ENCODE results near the gene SRD5A3.

The SRD5A3 gene

GRCh38 chr4:55318175-55319129, 27.6 kb upstream of the SRD5A3 start:
- Histone ChIP-seq H3K14ac (ENCODE audit: low read length) (no peak overlapping the region), H3K18ac (ENCODE audit: low read length) (no peak overlapping the region), H2AFZ (ENCODE audit: low read length) (peak overlapping the region; percentile 11), H2BK12ac (ENCODE audit: low read length) (no peak overlapping the region), H2BK120ac (ENCODE audit: low read depth, low read length) (no peak overlapping the region), H4K8ac (ENCODE audit: low read depth, low read length) (no peak overlapping the region), H3K4me1 (ENCODE audit: control insufficient read depth in 2 of 2, insufficient read depth in 1 of 2, low read depth in 1 of 2, low read length in 2 of 2) (no peaks in the 10 kb centered on the region), H3K9ac (ENCODE audit: low read depth, low read length, poor library complexity) (no peak overlapping the region), H3K4ac (ENCODE audit: low read length) (no peak overlapping the region), H3K4me3 (ENCODE audit: low read length in 2 of 2) (no peak overlapping the region), H4K91ac (ENCODE audit: low read depth, low read length, poor library complexity) (no peak overlapping the region), H2AK5ac (ENCODE audit: low read depth, low read length) (no peak overlapping the region), H3K36me3 (replicated peaks in 1 of 2; ENCODE audit: control insufficient read depth in 2 of 2, insufficient read depth in 2 of 2, low read length in 2 of 2) (no peaks in the 10 kb centered on the region), H2BK15ac (ENCODE audit: low read length) (no peak overlapping the region), H3K23ac (ENCODE audit: low read depth, low read length, poor library complexity) (no peak overlapping the region), H3K27me3 (ENCODE audit: control insufficient read depth in 3 of 3, insufficient read depth in 3 of 3, low read depth in 1 of 3, low read length in 3 of 3) (no peaks in the 10 kb centered on the region), H3K27ac (replicated peaks; ENCODE audit: low read length) (no peak overlapping the region), H3K4me2 (ENCODE audit: insufficient read depth, low read length, poor library complexity, severe bottlenecking) (no peak overlapping the region), H3K9me3 (replicated peaks in 1 of 2; ENCODE audit: control insufficient read depth in 2 of 2, insufficient read depth in 1 of 2, low read depth in 1 of 2, low read length in 2 of 2) (no peaks in the 10 kb centered on the region), H3K79me1 (ENCODE audit: low read depth, low read length) (no peaks in the 10 kb centered on the region), H2BK5ac (ENCODE audit: low read length) (no peak overlapping the region)
- DNase-seq (ENCODE audit: low spot score): no peak
- WGBS, 2 donors (ENCODE audit: extremely low coverage in 2 of 2, insufficient read length in 2 of 2, insufficient replicate concordance in 1 of 2): no CpG with 5 or more reads among the region's 5 CpGs

- no CpG with 5 or more reads among the region's 8 CpGs for WGBS, 2 donors (ENCODE audit: extremely low coverage in 2 of 2, insufficient read length in 2 of 2, insufficient replicate concordance in 1 of 2)
- no peak overlapping the region for H3K23ac ChIP-seq (ENCODE audit: low read depth, low read length, poor library complexity)
- H3K4ac ChIP-seq (ENCODE audit: low read length): no peak overlapping the region
- no peak overlapping the region for H3K9ac ChIP-seq (ENCODE audit: low read depth, low read length, poor library complexity)
- H3K4me1 ChIP-seq (ENCODE audit: control insufficient read depth in 2 of 2, insufficient read depth in 1 of 2, low read depth in 1 of 2, low read length in 2 of 2): no peaks in the 10 kb centered on the region
- peak; percentile 77 for DNase-seq (ENCODE audit: low spot score)
- H2BK5ac ChIP-seq (ENCODE audit: low read length): no peak overlapping the region
- no peak overlapping the region for H2AK5ac ChIP-seq (ENCODE audit: low read depth, low read length)
- H3K79me1 ChIP-seq (ENCODE audit: low read depth, low read length): no peaks in the 10 kb centered on the region
- no peak overlapping the region for H3K14ac ChIP-seq (ENCODE audit: low read length)
- peaks cover 0 to 3% (median 0%) of the 10 kb centered on the region in 3 experiments for H3K27me3 ChIP-seq (ENCODE audit: control insufficient read depth in 3 of 3, insufficient read depth in 3 of 3, low read depth in 1 of 3, low read length in 3 of 3)
- no peak overlapping the region for H2BK12ac ChIP-seq (ENCODE audit: low read length)
- H3K18ac ChIP-seq (ENCODE audit: low read length): no peak overlapping the region
- H3K9me3 ChIP-seq (replicated peaks in 1 of 2; ENCODE audit: control insufficient read depth in 2 of 2, insufficient read depth in 1 of 2, low read depth in 1 of 2, low read length in 2 of 2): no peaks in the 10 kb centered on the region
- H4K8ac ChIP-seq (ENCODE audit: low read depth, low read length): no peak overlapping the region
- H2AFZ ChIP-seq (ENCODE audit: low read length): no peak overlapping the region
- no peak overlapping the region for H3K27ac ChIP-seq (replicated peaks; ENCODE audit: low read length)
- H4K91ac ChIP-seq (ENCODE audit: low read depth, low read length, poor library complexity): no peak overlapping the region
- H2BK15ac ChIP-seq (ENCODE audit: low read length): no peak overlapping the region
- H3K36me3 ChIP-seq (replicated peaks in 1 of 2; ENCODE audit: control insufficient read depth in 2 of 2, insufficient read depth in 2 of 2, low read length in 2 of 2): no peaks in the 10 kb centered on the region
- no peak overlapping the region for H3K4me2 ChIP-seq (ENCODE audit: insufficient read depth, low read length, poor library complexity, severe bottlenecking)
- H2BK120ac ChIP-seq (ENCODE audit: low read depth, low read length): no peak overlapping the region
- H3K4me3 ChIP-seq (ENCODE audit: low read length in 2 of 2): no peak overlapping the region
These were observed 24.3 kb upstream of the SRD5A3 start for GRCh38 chr4:55321707-55322264.

- Histone ChIP-seq H2BK15ac (ENCODE audit: low read length) (no peak overlapping the region), H3K4me3 (ENCODE audit: low read length in 2 of 2) (no peak overlapping the region), H2BK120ac (ENCODE audit: low read depth, low read length) (no peak overlapping the region), H3K79me1 (ENCODE audit: low read depth, low read length) (no peaks in the 10 kb centered on the region), H4K8ac (ENCODE audit: low read depth, low read length) (no peak overlapping the region), H3K27ac (replicated peaks; ENCODE audit: low read length) (no peak overlapping the region), H3K36me3 (replicated peaks in 1 of 2; ENCODE audit: control insufficient read depth in 2 of 2, insufficient read depth in 2 of 2, low read length in 2 of 2) (no peaks in the 10 kb centered on the region), H3K14ac (ENCODE audit: low read length) (no peak overlapping the region), H3K18ac (ENCODE audit: low read length) (no peak overlapping the region), H2AK5ac (ENCODE audit: low read depth, low read length) (no peak overlapping the region), H3K27me3 (ENCODE audit: control insufficient read depth in 3 of 3, insufficient read depth in 3 of 3, low read depth in 1 of 3, low read length in 3 of 3) (peaks cover 0 to 3% (median 0%) of the 10 kb centered on the region in 3 experiments), H3K4ac (ENCODE audit: low read length) (no peak overlapping the region), H2BK5ac (ENCODE audit: low read length) (no peak overlapping the region), H4K91ac (ENCODE audit: low read depth, low read length, poor library complexity) (no peak overlapping the region), H3K23ac (ENCODE audit: low read depth, low read length, poor library complexity) (no peak overlapping the region), H2BK12ac (ENCODE audit: low read length) (no peak overlapping the region), H3K9me3 (replicated peaks in 1 of 2; ENCODE audit: control insufficient read depth in 2 of 2, insufficient read depth in 1 of 2, low read depth in 1 of 2, low read length in 2 of 2) (no peaks in the 10 kb centered on the region), H3K4me1 (ENCODE audit: control insufficient read depth in 2 of 2, insufficient read depth in 1 of 2, low read depth in 1 of 2, low read length in 2 of 2) (no peaks in the 10 kb centered on the region), H3K9ac (ENCODE audit: low read depth, low read length, poor library complexity) (no peak overlapping the region), H3K4me2 (ENCODE audit: insufficient read depth, low read length, poor library complexity, severe bottlenecking) (no peak overlapping the region), H2AFZ (ENCODE audit: low read length) (no peak overlapping the region)
- no peak for DNase-seq (ENCODE audit: low spot score)
These were observed 22.7 kb upstream of the SRD5A3 start for GRCh38 chr4:55323375-55323774.

GRCh38 chr4:55326629-55327028, 19.4 kb upstream of the SRD5A3 start:
- no peaks in the 10 kb centered on the region for H3K4me1 ChIP-seq (ENCODE audit: control insufficient read depth in 2 of 2, insufficient read depth in 1 of 2, low read depth in 1 of 2, low read length in 2 of 2)
- no peak overlapping the region for H3K4me3 ChIP-seq (ENCODE audit: low read length in 2 of 2)
- H3K27ac ChIP-seq (replicated peaks; ENCODE audit: low read length): no peak overlapping the region
- no peak overlapping the region for H3K14ac ChIP-seq (ENCODE audit: low read length)
- H2AFZ ChIP-seq (ENCODE audit: low read length): no peak overlapping the region
- no peak overlapping the region for H2AK5ac ChIP-seq (ENCODE audit: low read depth, low read length)
- H3K18ac ChIP-seq (ENCODE audit: low read length): no peak overlapping the region
- no peak overlapping the region for H2BK5ac ChIP-seq (ENCODE audit: low read length)
- H3K9ac ChIP-seq (ENCODE audit: low read depth, low read length, poor library complexity): no peak overlapping the region
- H4K8ac ChIP-seq (ENCODE audit: low read depth, low read length): no peak overlapping the region
- no peak overlapping the region for H3K4ac ChIP-seq (ENCODE audit: low read length)
- H2BK120ac ChIP-seq (ENCODE audit: low read depth, low read length): no peak overlapping the region
- no peak overlapping the region for H3K23ac ChIP-seq (ENCODE audit: low read depth, low read length, poor library complexity)
- H2BK12ac ChIP-seq (ENCODE audit: low read length): no peak overlapping the region
- H3K9me3 ChIP-seq (replicated peaks in 1 of 2; ENCODE audit: control insufficient read depth in 2 of 2, insufficient read depth in 1 of 2, low read depth in 1 of 2, low read length in 2 of 2): peaks cover 0 to 6% of the 10 kb centered on the region in 2 donors
- H3K27me3 ChIP-seq (ENCODE audit: control insufficient read depth in 3 of 3, insufficient read depth in 3 of 3, low read depth in 1 of 3, low read length in 3 of 3): peaks cover 0 to 3% (median 0%) of the 10 kb centered on the region in 3 experiments
- H3K79me1 ChIP-seq (ENCODE audit: low read depth, low read length): no peaks in the 10 kb centered on the region
- no peak overlapping the region for H4K91ac ChIP-seq (ENCODE audit: low read depth, low read length, poor library complexity)
- no peak overlapping the region for H2BK15ac ChIP-seq (ENCODE audit: low read length)
- H3K36me3 ChIP-seq (replicated peaks in 1 of 2; ENCODE audit: control insufficient read depth in 2 of 2, insufficient read depth in 2 of 2, low read length in 2 of 2): no peaks in the 10 kb centered on the region
- no peak overlapping the region for H3K4me2 ChIP-seq (ENCODE audit: insufficient read depth, low read length, poor library complexity, severe bottlenecking)
- DNase-seq (ENCODE audit: low spot score): no peak

Measured in neuronal stem cell (in vitro differentiated cells).